H1 (cell line): ENCODE measurements around the gene FREM1. TPM values are rescaled to one million over a fixed set of nuclear protein-coding genes. Genes with fewer than 3 reads are reported as not detected.

Experiments
- CHD7 ChIP-seq: fragments of 300-600 bp; sonication (generic); IDR thresholded peaks from 2 replicates; pipeline ENCODE4 v1.7.1; 2012; ENCODE audit warnings: low read length, moderate library complexity, mild to moderate bottlenecking, inconsistent platforms; ENCODE audit not compliant: insufficient replicate concordance
- CREB1 ChIP-seq: IDR thresholded peaks from 2 replicates; pipeline ENCODE4 v1.6.1; 2012; ENCODE audit warnings: inconsistent platforms
- MAFK ChIP-seq: IDR thresholded peaks from 2 replicates; pipeline ENCODE4 v1.6.1; 2012; ENCODE audit warnings: low read depth, mild to moderate bottlenecking, improper control_type of control experiment, low read length
- NRF1 ChIP-seq: IDR thresholded peaks from 2 replicates; pipeline ENCODE4 v1.6.1; 2011; ENCODE audit warnings: mild to moderate bottlenecking, low read depth, low read length, improper control_type of control experiment
- POLR2A ChIP-seq, 2 experiments: IDR thresholded peaks; 1 replicate in 1 of 2; 2 replicates in 1 of 2; pipeline ENCODE4 v1.6.1; 2011; ENCODE audit warnings: low read depth in 2 of 2, low read length in 2 of 2, mild to moderate bottlenecking in 2 of 2; ENCODE audit errors: control extremely low read depth in 1 of 2
- RNF2 ChIP-seq: fragments of 200-900, 300-1000 bp; sonication (generic); IDR thresholded peaks from 2 replicates; pipeline ENCODE4 v1.7.1; 2016; ENCODE audit warnings: borderline replicate concordance, low read depth, mild to moderate bottlenecking, antibody characterized with exemption, low read length; ENCODE audit not compliant: poor library complexity, severe bottlenecking; ENCODE audit errors: missing control alignments
- SIN3A ChIP-seq, 2 experiments: IDR thresholded peaks in 1 of 2; conservative IDR thresholded peaks in 1 of 2; 2 replicates each; pipeline ENCODE4 v1.6.1; 2011 to 2012; ENCODE audit warnings: low read length in 2 of 2, improper control_type of control experiment in 1 of 2, low read depth in 1 of 2, mild to moderate bottlenecking in 1 of 2
- TBP ChIP-seq: IDR thresholded peaks from 2 replicates; pipeline ENCODE4 v1.6.1; 2011; ENCODE audit warnings: low read depth, low read length, improper control_type of control experiment
- TCF12 ChIP-seq: IDR thresholded peaks from 2 replicates; pipeline ENCODE4 v1.6.1; 2011; ENCODE audit warnings: low read depth, mild to moderate bottlenecking, low read length
- polyA plus RNA-seq, 7 experiments: library from polyadenylated mRNA; depleted of rRNA in 3 of 7; stranded (reverse) in 5 of 7; unstranded in 2 of 7; fragments of >200 nt in 5 of 7; fragments of 200-250 nt in 2 of 7; gene quantifications; 1 replicate in 5 of 7; 2 replicates in 1 of 7; 4 replicates in 1 of 7; pipeline versions ENCODE4 v1.2.1 to v1.2.3, GENCODE V29; 2011 to 2013; ENCODE audit warnings: missing spikeins in 2 of 7, mixed read lengths in 2 of 7
- total RNA-seq: library from RNA; stranded (reverse); fragmentation: NEBNext Ultra II Directional; extraction: Animal tissue kit (Norgen Biotek cat#: 25700); gene quantifications from 2 replicates; pipeline ENCODE4 v1.2.1, GENCODE V29; 2021
- TF ChIP-seq, protein P1 (sequence below): IDR thresholded peaks from 2 replicates; pipeline ENCODE4 v1.6.1; 2012; ENCODE audit warnings: inconsistent platforms

Gene FREM1
- total and polyA plus RNA-seq, 2 of the 8 experiments (the other 6 are each of a cell fraction or from before 2014, with no cell fraction given) = 2.6 to 3.1 TPM

DNA sequence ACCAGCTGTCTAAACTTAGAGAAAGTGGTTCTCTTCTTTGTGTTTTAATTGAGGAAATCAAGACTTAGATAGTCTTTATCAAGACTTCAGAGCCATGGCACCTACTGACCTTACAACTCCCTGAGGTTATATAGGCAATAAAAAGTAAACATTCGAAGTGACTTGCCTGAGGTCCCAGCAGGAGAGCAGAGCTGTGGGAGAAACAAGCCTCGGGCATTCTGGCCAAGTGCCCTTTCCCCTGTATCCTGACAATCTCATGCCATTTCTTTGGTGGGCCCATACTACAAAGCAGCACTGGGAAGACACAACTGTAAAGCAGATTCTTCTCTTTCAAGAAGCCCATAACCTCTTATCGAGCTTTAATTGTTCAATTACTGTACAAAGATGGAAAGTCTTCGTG, 23.1 kb downstream of the FREM1 start (continued):
- no peak for TF ChIP-seq CHD7
- no peak for TF ChIP-seq TCF12
- no peak for TF ChIP-seq SIN3A (conservative IDR thresholded peaks at IDR 0.05 in 1 of 2, IDR thresholded peaks at IDR 0.05 in 1 of 2; ENCODE audit: low read depth in 1 of 2, low read length in 2 of 2)
- no peak for TF ChIP-seq MAFK
- TF ChIP-seq NRF1 = no peak
- TF ChIP-seq, protein P1, sequence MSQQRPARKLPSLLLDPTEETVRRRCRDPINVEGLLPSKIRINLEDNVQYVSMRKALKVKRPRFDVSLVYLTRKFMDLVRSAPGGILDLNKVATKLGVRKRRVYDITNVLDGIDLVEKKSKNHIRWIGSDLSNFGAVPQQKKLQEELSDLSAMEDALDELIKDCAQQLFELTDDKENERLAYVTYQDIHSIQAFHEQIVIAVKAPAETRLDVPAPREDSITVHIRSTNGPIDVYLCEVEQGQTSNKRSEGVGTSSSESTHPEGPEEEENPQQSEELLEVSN = no peak
- TF ChIP-seq CREB1 = no peak
- TF ChIP-seq POLR2A (IDR thresholded peaks at IDR 0.05; ENCODE audit: control extremely low read depth in 1 of 2, low read depth in 2 of 2, low read length in 2 of 2) = no peak
- no peak for TF ChIP-seq RNF2
- no peak for TF ChIP-seq TBP
